ENCODE results near the gene RPL12.

GRCh38 chr9:127399736-127400269 lies 51.4 kb downstream of the RPL12 start:
- no peak for TF ChIP-seq CTCF (IDR thresholded peaks at IDR 0.05; ENCODE audit: low read depth, low read length, poor library complexity, severe bottlenecking)
- TF ChIP-seq EZH2phosphoT487 (IDR thresholded peaks at IDR 0.05; ENCODE audit: borderline replicate concordance, low read length) = no peak
